Ascending aorta (tissue), 2 donors: ENCODE measurements around the gene DCDC2C. TPM values are rescaled to one million over a fixed set of nuclear protein-coding genes. Genes with fewer than 3 reads are reported as not detected.

Experiments
- DNase-seq, 2 donors: peaks; one replicate each; pipeline ENCODE4 v3.0.0-alpha.2; 2019; ENCODE audit warnings: low spot score in 2 of 2
- H3K27ac ChIP-seq, 2 donors: fragments of 200-600 bp; sonication (generic); one replicate each; pipeline ENCODE4 v1.5.1; 2016 to 2017; ENCODE audit warnings: mild to moderate bottlenecking in 1 of 2
- H3K27me3 ChIP-seq: fragments of 200-600 bp; sonication (generic); one replicate; pipeline ENCODE4 v1.5.1; 2017
- H3K36me3 ChIP-seq, 2 donors: fragments of 200-600 bp; sonication (generic); one replicate each; pipeline ENCODE4 v1.5.1; 2016
- H3K4me1 ChIP-seq, 2 donors: fragments of 200-600 bp; sonication (generic); one replicate each; pipeline ENCODE4 v1.5.1; 2016 to 2017; ENCODE audit warnings: mild to moderate bottlenecking in 1 of 2
- H3K4me3 ChIP-seq, 2 donors: fragments of 200-600 bp; sonication (generic); one replicate each; pipeline ENCODE4 v1.5.1; 2016 to 2017; ENCODE audit warnings: mild to moderate bottlenecking in 1 of 2
- H3K9me3 ChIP-seq, 2 donors: fragments of 200-600 bp; sonication (generic); one replicate each; pipeline ENCODE4 v1.5.1; 2016
- intact Hi-C: fragments of 100-400 bp; cut with DNase I; formaldehyde crosslinking; loops from one replicate; pipeline ENCODE4 v1.15.1; 2023
- total RNA-seq: library from RNA; depleted of rRNA; stranded (reverse); fragments of >200 nt; gene quantifications from one replicate; pipeline ENCODE4 v1.1.0, GENCODE V29; 2016
- TF ChIP-seq, protein P1 (sequence below), 3 experiments: fragments of 200-600 bp in 2 of 3; fragments of 450-650 bp in 1 of 3; sonication (generic) in 2 of 3; IDR thresholded peaks; one replicate each; pipeline ENCODE4 v1.5.1; 2016 to 2019; ENCODE audit warnings: antibody characterized with exemption in 3 of 3, mild to moderate bottlenecking in 1 of 3, moderate library complexity in 1 of 3

Gene DCDC2C
- total RNA-seq, 1 donor from 2014 or later: 2.4 TPM

- TF ChIP-seq, protein P1, sequence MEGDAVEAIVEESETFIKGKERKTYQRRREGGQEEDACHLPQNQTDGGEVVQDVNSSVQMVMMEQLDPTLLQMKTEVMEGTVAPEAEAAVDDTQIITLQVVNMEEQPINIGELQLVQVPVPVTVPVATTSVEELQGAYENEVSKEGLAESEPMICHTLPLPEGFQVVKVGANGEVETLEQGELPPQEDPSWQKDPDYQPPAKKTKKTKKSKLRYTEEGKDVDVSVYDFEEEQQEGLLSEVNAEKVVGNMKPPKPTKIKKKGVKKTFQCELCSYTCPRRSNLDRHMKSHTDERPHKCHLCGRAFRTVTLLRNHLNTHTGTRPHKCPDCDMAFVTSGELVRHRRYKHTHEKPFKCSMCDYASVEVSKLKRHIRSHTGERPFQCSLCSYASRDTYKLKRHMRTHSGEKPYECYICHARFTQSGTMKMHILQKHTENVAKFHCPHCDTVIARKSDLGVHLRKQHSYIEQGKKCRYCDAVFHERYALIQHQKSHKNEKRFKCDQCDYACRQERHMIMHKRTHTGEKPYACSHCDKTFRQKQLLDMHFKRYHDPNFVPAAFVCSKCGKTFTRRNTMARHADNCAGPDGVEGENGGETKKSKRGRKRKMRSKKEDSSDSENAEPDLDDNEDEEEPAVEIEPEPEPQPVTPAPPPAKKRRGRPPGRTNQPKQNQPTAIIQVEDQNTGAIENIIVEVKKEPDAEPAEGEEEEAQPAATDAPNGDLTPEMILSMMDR (IDR thresholded peaks at IDR 0.05): no peak
- H3K9me3 ChIP-seq: no peaks in the 10 kb centered on the region
- no peaks in the 10 kb centered on the region for H3K4me1 ChIP-seq
- no peak overlapping the region for H3K4me3 ChIP-seq
- H3K27ac ChIP-seq: no peak overlapping the region
- DNase-seq: no peak
- H3K27me3 ChIP-seq: no peaks in the 10 kb centered on the region
- intact Hi-C loops: no loop called here
- H3K36me3 ChIP-seq: no peaks in the 10 kb centered on the region
These were observed 51.4 kb downstream of the DCDC2C start for GRCh38 chr2:3754795-3755194.

GRCh38 chr2:3755277-3755676 is 51.9 kb downstream of the DCDC2C start:
- TF ChIP-seq, protein P1 (IDR thresholded peaks at IDR 0.05): no peak
- Histone ChIP-seq H3K9me3 (no peaks in the 10 kb centered on the region), H3K36me3 (no peaks in the 10 kb centered on the region), H3K27ac (no peak overlapping the region), H3K4me1 (no peaks in the 10 kb centered on the region), H3K27me3 (no peaks in the 10 kb centered on the region), H3K4me3 (no peak overlapping the region)
- DNase-seq: no peak
- intact Hi-C loops: no loop called here

DNA sequence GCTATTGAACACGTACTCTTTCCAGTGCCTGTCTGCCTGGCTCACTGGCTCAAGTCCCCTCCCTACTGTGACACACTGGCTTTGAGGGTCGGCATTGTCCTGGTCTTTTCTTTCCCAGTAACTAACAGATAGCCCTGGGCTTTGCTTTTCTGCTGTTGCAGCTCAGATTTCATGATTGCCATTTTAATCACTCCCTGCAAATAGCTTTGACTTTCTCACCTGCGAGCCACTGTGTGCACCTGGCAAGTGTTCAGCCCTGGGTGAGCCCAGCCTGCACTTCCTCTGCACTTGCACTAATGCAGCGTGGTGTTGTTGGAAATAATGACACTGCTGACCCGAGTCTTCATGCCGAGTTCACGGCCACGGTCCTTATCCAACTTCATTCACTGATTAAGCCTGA is 52.9 kb downstream of the DCDC2C start:
- H3K4me1 ChIP-seq: no peaks in the 10 kb centered on the region
- no peaks in the 10 kb centered on the region for H3K9me3 ChIP-seq
- TF ChIP-seq, protein P1 (IDR thresholded peaks at IDR 0.05): no peak
- H3K27ac ChIP-seq: no peak overlapping the region
- DNase-seq: no peak
- no peak overlapping the region for H3K4me3 ChIP-seq
- intact Hi-C loops: no loop called here
- no peaks in the 10 kb centered on the region for H3K27me3 ChIP-seq
- H3K36me3 ChIP-seq: no peaks in the 10 kb centered on the region

- intact Hi-C loops: no loop called here
These were observed 55.5 kb downstream of the DCDC2C start for GRCh38 chr2:3758906-3759305.

GRCh38 chr2:3759331-3759730 is 56.0 kb downstream of the DCDC2C start:
- Histone ChIP-seq H3K27ac (no peak overlapping the region), H3K27me3 (no peaks in the 10 kb centered on the region), H3K36me3 (no peaks in the 10 kb centered on the region), H3K4me1 (no peaks in the 10 kb centered on the region), H3K9me3 (no peaks in the 10 kb centered on the region), H3K4me3 (no peak overlapping the region)
- intact Hi-C loops: no loop called here
- no peak for DNase-seq
- TF ChIP-seq, protein P1 (IDR thresholded peaks at IDR 0.05): no peak

More at GRCh38 chr2:3758906-3759305, 55.5 kb downstream of the DCDC2C start:
- TF ChIP-seq, protein P1 (IDR thresholded peaks at IDR 0.05): no peak
- Histone ChIP-seq H3K27ac (no peak overlapping the region), H3K9me3 (no peaks in the 10 kb centered on the region), H3K36me3 (no peaks in the 10 kb centered on the region), H3K27me3 (no peaks in the 10 kb centered on the region), H3K4me1 (no peaks in the 10 kb centered on the region), H3K4me3 (no peak overlapping the region)
- no peak for DNase-seq

DNA sequence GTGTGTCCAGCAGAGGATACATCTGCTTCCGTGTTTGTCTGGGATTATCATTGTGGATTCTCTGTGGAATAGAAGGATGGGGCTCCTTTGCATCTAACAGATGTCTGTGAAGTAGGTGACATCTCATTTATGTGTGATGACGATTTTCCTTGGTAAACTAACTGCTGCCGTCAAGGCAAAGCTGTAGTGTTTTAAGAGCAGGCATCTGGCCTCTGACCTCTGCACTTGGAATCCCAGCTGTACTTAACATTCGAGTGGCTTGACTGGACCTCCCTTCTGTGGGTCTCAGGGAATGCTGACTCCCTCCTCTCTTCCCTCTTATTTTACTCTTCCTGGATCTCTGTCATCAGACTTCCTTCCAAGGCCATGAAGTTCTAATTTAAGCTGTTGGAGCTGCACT is 56.4 kb downstream of the DCDC2C start:
- no peaks in the 10 kb centered on the region for H3K4me1 ChIP-seq
- H3K36me3 ChIP-seq: no peaks in the 10 kb centered on the region
- no peak for DNase-seq
- H3K4me3 ChIP-seq: no peak overlapping the region
- H3K9me3 ChIP-seq: no peaks in the 10 kb centered on the region
- intact Hi-C loops: no loop called here
- H3K27me3 ChIP-seq: no peaks in the 10 kb centered on the region
- no peak overlapping the region for H3K27ac ChIP-seq
- TF ChIP-seq, protein P1 (IDR thresholded peaks at IDR 0.05): no peak
